Smooth muscle cell (in vitro differentiated cells): ENCODE results near the gene SORBS2. TPM values are rescaled to one million over a fixed set of nuclear protein-coding genes. Genes with fewer than 3 reads are reported as not detected.
A peak's percentile ranks its signal among the peaks of the same experiment; 100 is the strongest.

Experiments used
- DNase-seq: peaks from one replicate; lab custom pipeline; 2025; ENCODE audit not compliant: unreplicated experiment; lab: John Stamatoyannopoulos, UW
- H2AFZ ChIP-seq: fragments of 200-600 bp; sonication (generic); 2 replicates; pipeline ENCODE4 v1.6.0; 2016; ENCODE audit warnings: antibody characterized with exemption, low read depth, mild to moderate bottlenecking
- H3F3A ChIP-seq: fragments of 200-600 bp; sonication (generic); 2 replicates; pipeline ENCODE4 v1.6.0; 2017; ENCODE audit warnings: antibody characterized with exemption, low read depth
- H3K27ac ChIP-seq: fragments of 200-600 bp; sonication (generic); 2 replicates; pipeline ENCODE4 v1.5.1; 2016; ENCODE audit warnings: low read depth, mild to moderate bottlenecking
- H3K27me3 ChIP-seq: fragments of 200-600 bp; sonication (generic); 2 replicates; pipeline ENCODE4 v1.6.1; 2016; ENCODE audit warnings: low read depth, mild to moderate bottlenecking
- H3K36me3 ChIP-seq: fragments of 200-600 bp; sonication (generic); 2 replicates; pipeline ENCODE4 v1.5.1; 2016; ENCODE audit warnings: low read depth
- H3K4me1 ChIP-seq: fragments of 200-600 bp; sonication (generic); 2 replicates; pipeline ENCODE4 v1.5.1; 2016; ENCODE audit warnings: low read depth
- H3K4me2 ChIP-seq: fragments of 200-600 bp; sonication (generic); 2 replicates; pipeline ENCODE4 v1.6.0; 2016; ENCODE audit warnings: mild to moderate bottlenecking
- H3K4me3 ChIP-seq: fragments of 200-600 bp; sonication (generic); 2 replicates; pipeline ENCODE4 v1.5.1; 2016; ENCODE audit warnings: mild to moderate bottlenecking
- H3K79me2 ChIP-seq: fragments of 200-600 bp; sonication (generic); 2 replicates; pipeline ENCODE4 v1.6.0; 2016; ENCODE audit warnings: low read depth, mild to moderate bottlenecking
- H3K9ac ChIP-seq: fragments of 200-600 bp; sonication (generic); 2 replicates; pipeline ENCODE4 v1.6.0; 2016; ENCODE audit warnings: low read depth
- H3K9me3 ChIP-seq: fragments of 200-600 bp; sonication (generic); replicated peaks from 2 replicates; pipeline ENCODE4 v1.5.1; 2016; ENCODE audit warnings: low read depth
- H4K20me1 ChIP-seq: fragments of 200-600 bp; sonication (generic); 2 replicates; pipeline ENCODE4 v1.6.0; 2016; ENCODE audit warnings: low read depth
- CTCF ChIP-seq: fragments of 200-600 bp; sonication (generic); IDR thresholded peaks from 2 replicates; pipeline ENCODE4 v1.5.1; 2017; ENCODE audit warnings: borderline replicate concordance, mild to moderate bottlenecking, antibody characterized with exemption; ENCODE audit not compliant: insufficient read depth, poor library complexity, severe bottlenecking
- WGBS: methylation state at CpG from one replicate; pipeline ENCODE4 v1.1.7; 2016; ENCODE audit warnings: low lambda C conversion rate; 5-methylcytosine and 5-hydroxymethylcytosine counted together
- polyA plus RNA-seq: library from polyadenylated mRNA; unstranded; fragments of >200 nt; fragmentation: Nextera tagmentation; extraction: Ambion mirVana; gene quantifications from 2 replicates; pipeline ENCODE4 v1.2.1, GENCODE V29; 2016
- total RNA-seq: library from RNA; depleted of rRNA; stranded (reverse); fragments of >200 nt; gene quantifications from 2 replicates; pipeline ENCODE4 v1.2.3, GENCODE V29; 2014

The SORBS2 gene
- total and polyA plus RNA-seq, 2 experiments from 2014 or later: 9.0 to 36.6 TPM

- TF ChIP-seq CTCF: no peak
- Histone ChIP-seq H3K4me3 (no peak overlapping the region), H3K36me3 (no peaks in the 10 kb centered on the region), H3K4me2 (no peak overlapping the region), H3K9ac (no peak overlapping the region), H3K9me3 (no peaks in the 10 kb centered on the region), H4K20me1 (no peaks in the 10 kb centered on the region), H3K4me1 (no peaks in the 10 kb centered on the region), H3K27ac (no peak overlapping the region), H3K79me2 (no peaks in the 10 kb centered on the region), H3F3A (no peaks in the 10 kb centered on the region), H2AFZ (no peak overlapping the region), H3K27me3 (no peaks in the 10 kb centered on the region)
- no peak for DNase-seq
- 87% methylated on average over 7 of the region's 7 CpGs for WGBS
Measured at GRCh38 chr4:185598846-185599552, 213.0 kb downstream of the SORBS2 start.

GRCh38 chr4:185597532-185598188 is 214.3 kb downstream of the SORBS2 start:
- TF ChIP-seq CTCF: peak; percentile 98
- Histone ChIP-seq H2AFZ (peak overlapping the region; percentile 43), H3K4me2 (no peak overlapping the region), H3K36me3 (no peaks in the 10 kb centered on the region), H3K4me3 (no peak overlapping the region), H3K4me1 (no peaks in the 10 kb centered on the region), H3F3A (peaks cover 5% of the 10 kb centered on the region), H3K9ac (no peak overlapping the region), H3K9me3 (no peaks in the 10 kb centered on the region), H3K27ac (no peak overlapping the region), H4K20me1 (no peaks in the 10 kb centered on the region), H3K79me2 (no peaks in the 10 kb centered on the region), H3K27me3 (no peaks in the 10 kb centered on the region)
- 34% methylated on average over 9 of the region's 9 CpGs for WGBS
- DNase-seq: peak; percentile 25

GRCh38 chr4:185592845-185593488 is 219.0 kb downstream of the SORBS2 start:
- Histone ChIP-seq H3K9ac (peak overlapping the region; percentile 43), H3K4me2 (no peak overlapping the region), H3F3A (peaks cover 10% of the 10 kb centered on the region), H2AFZ (peak overlapping the region; percentile 36), H3K4me3 (no peak overlapping the region), H3K27me3 (no peaks in the 10 kb centered on the region), H3K79me2 (no peaks in the 10 kb centered on the region), H3K9me3 (no peaks in the 10 kb centered on the region), H3K4me1 (peaks cover 6% of the 10 kb centered on the region), H3K27ac (peak overlapping the region; percentile 37), H3K36me3 (no peaks in the 10 kb centered on the region), H4K20me1 (no peaks in the 10 kb centered on the region)
- peak; percentile 9 for TF ChIP-seq CTCF
- WGBS: 74% methylated on average over 9 of the region's 9 CpGs
- DNase-seq: no peak
